GM12891 (cell line): Measurements from ENCODE around the gene IL18.
"Not testable (repeated sequence)": the region's sequence is repeated elsewhere in the genome, so short reads cannot be mapped to it uniquely, and the experiment has no call there.

Source experiments
- POLR2A ChIP-seq: IDR thresholded peaks from 2 replicates; pipeline ENCODE4 v1.6.1; 2011; ENCODE audit warnings: low read depth, low read length, control low read depth
- TAF1 ChIP-seq: IDR thresholded peaks from 2 replicates; pipeline ENCODE4 v1.6.1; 2011; ENCODE audit warnings: low read depth, low read length, control low read depth

DNA sequence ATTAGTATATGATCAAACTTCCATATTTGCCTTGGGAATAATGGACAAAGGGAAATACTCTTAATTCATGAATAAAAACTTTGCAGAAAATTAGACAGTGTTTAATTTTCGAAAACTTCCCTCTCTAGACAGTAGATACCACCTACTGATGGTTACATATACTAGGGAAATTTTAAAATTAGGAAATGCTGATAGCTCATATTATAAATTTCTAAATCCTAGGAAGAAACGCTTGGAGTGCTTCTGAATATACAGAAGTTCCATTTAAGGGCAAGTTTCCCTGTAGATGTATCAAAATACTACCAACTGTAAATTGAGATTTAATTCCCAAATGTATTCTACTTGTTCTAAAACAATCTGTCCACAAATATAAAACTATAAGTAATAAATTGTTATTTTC, 68.6 kb downstream of the IL18 start:
- TF ChIP-seq POLR2A, TAF1: not testable (repeated sequence)
